Thyroid gland (tissue), 4 donors: ENCODE results near the gene SAMD3.

Experiments used
- CTCF ChIP-seq, 6 experiments: fragments of 200-600 bp in 3 of 6; fragments of 450-650 bp in 3 of 6; sonication (generic) in 3 of 6; IDR thresholded peaks; one replicate each; pipeline ENCODE4 v1.5.1; 2016 to 2019; ENCODE audit warnings: antibody characterized with exemption in 6 of 6, mild to moderate bottlenecking in 2 of 6, inconsistent platforms in 1 of 6, moderate library complexity in 1 of 6
- POLR2A ChIP-seq, 2 donors: fragments of 450-650 bp; IDR thresholded peaks; one replicate each; pipeline ENCODE4 v1.6.1; 2017; ENCODE audit warnings: antibody characterized with exemption in 2 of 2, mild to moderate bottlenecking in 2 of 2, moderate library complexity in 1 of 2

DNA sequence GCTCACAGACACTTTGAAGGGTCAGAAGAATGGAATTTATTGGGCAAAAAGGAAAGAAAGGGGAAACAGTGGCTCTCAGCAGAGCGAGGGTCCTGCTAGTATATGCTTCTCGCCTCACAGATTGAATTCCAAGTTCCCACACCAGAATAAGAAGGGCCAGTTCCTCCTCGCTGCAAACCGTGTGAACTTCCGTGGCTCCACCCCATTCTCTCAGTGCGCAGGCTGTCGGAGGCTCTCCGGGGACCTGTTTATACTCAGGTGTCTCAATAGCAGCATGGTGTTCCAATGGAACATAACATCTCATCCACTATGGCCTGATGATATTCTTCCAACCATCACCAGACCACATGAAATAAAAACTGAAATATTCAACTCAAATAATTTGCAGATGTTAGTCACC, 4.6 kb downstream of the SAMD3 start:
- no peak for TF ChIP-seq CTCF (IDR thresholded peaks at IDR 0.05)
- no peak for TF ChIP-seq POLR2A (IDR thresholded peaks at IDR 0.05)
